GM12878 (cell line): ENCODE data around the gene SLC19A2. TPM values are rescaled to one million over a fixed set of nuclear protein-coding genes. Genes with fewer than 3 reads are reported as not detected.

ENCODE experiments used
- ATAC-seq: fragments of 200-7000 bp; cut with Tn5 transposase; 3 replicates; pipeline ENCODE4 v1.9.1; 2020; ENCODE audit warnings: mild to moderate bottlenecking, moderate library complexity
- BruUV-seq: library from RNA; stranded (reverse); fragments of 400-500 nt; replicated peaks from 2 replicates; lab custom pipeline; 2021; lab: Mats Ljungman, UMichigan
- CTCF ChIA-PET: fragments of 300-600 bp; sonication (Branson Sonifier 250); formaldehyde crosslinking; extraction: SDS; loops from one replicate; lab custom pipeline; 2021; ENCODE audit warnings: inconsistent platforms; lab: Yijun Ruan, JAX
- POLR2A ChIA-PET: fragments of 350-600 bp; formaldehyde crosslinking; extraction: SDS; loops from one replicate; lab custom pipeline; 2021; ENCODE audit warnings: inconsistent platforms; lab: Charles Lee
- RAD21 ChIA-PET: fragments of 300-600 bp; sonication (Branson Sonifier 250); formaldehyde crosslinking; loops from one replicate; lab custom pipeline; 2023; ENCODE audit warnings: antibody characterized with exemption; ENCODE audit not compliant: unreplicated experiment; lab: Charles Lee
- SMC1A ChIA-PET: fragments of 300-600 bp; sonication (Branson Sonifier 250); formaldehyde crosslinking; loops from one replicate; lab custom pipeline; 2023; ENCODE audit not compliant: unreplicated experiment, uncharacterized antibody; lab: Charles Lee
- DNase-seq: peaks from one replicate; pipeline ENCODE4 v3.0.0-alpha.2; 2011; ENCODE audit warnings: low read depth, low spot score
- FAIRE-seq: peaks from 3 replicates; lab custom pipeline; 2011; peaks lifted over from hg19 to GRCh38; lab: Jason Lieb, UNC
- H2AFZ ChIP-seq: 2 replicates; pipeline ENCODE4 v1.6.0; 2011; ENCODE audit warnings: low read depth, low read length, control low read depth; ENCODE audit not compliant: control insufficient read depth
- H3K27ac ChIP-seq: 2 replicates; pipeline ENCODE4 v1.5.1; 2011; ENCODE audit warnings: control low read depth; ENCODE audit not compliant: control insufficient read depth, insufficient read depth
- H3K27me3 ChIP-seq, 2 experiments: replicated peaks in 1 of 2; 2 replicates each; pipeline versions ENCODE4 v1.6.0 to v1.6.1; 2011; ENCODE audit warnings: low read length in 1 of 2; ENCODE audit not compliant: control insufficient read depth in 2 of 2, insufficient read depth in 2 of 2
- H3K36me3 ChIP-seq, 2 experiments: 2 replicates each; pipeline ENCODE4 v1.5.1; 2011; ENCODE audit warnings: low read length in 1 of 2; ENCODE audit not compliant: control insufficient read depth in 2 of 2, insufficient read depth in 2 of 2
- H3K4me1 ChIP-seq: 2 replicates; pipeline ENCODE4 v1.6.1; 2011; ENCODE audit warnings: mild to moderate bottlenecking, low read length, moderate library complexity, mixed read lengths; ENCODE audit not compliant: control insufficient read depth, insufficient read depth
- H3K4me2 ChIP-seq: 2 replicates; pipeline ENCODE4 v1.6.0; 2011; ENCODE audit warnings: control low read depth; ENCODE audit not compliant: control insufficient read depth, insufficient read depth
- H3K4me3 ChIP-seq: fragments of 200-600 bp; sonication (generic); 2 replicates; pipeline ENCODE4 v1.5.1; 2016
- H3K79me2 ChIP-seq: 2 replicates; pipeline ENCODE4 v1.6.0; 2011; ENCODE audit warnings: low read length; ENCODE audit not compliant: control insufficient read depth, insufficient read depth
- H3K9ac ChIP-seq: 2 replicates; pipeline ENCODE4 v1.8.0; 2011; ENCODE audit warnings: low read length, control low read depth, mixed read lengths; ENCODE audit not compliant: control insufficient read depth, insufficient read depth
- H3K9me3 ChIP-seq: replicated peaks from 3 replicates; pipeline ENCODE4 v1.5.1; 2011; ENCODE audit warnings: mild to moderate bottlenecking, low read length; ENCODE audit not compliant: control insufficient read depth, insufficient read depth
- H4K20me1 ChIP-seq: 2 replicates; pipeline ENCODE4 v1.6.0; 2011; ENCODE audit not compliant: control insufficient read depth, insufficient read depth
- BHLHE40 ChIP-seq, 2 experiments: fragments of 450-650 bp in 1 of 2; IDR thresholded peaks; 2 replicates each; pipeline ENCODE4 v1.6.1; 2011 to 2017; ENCODE audit warnings: low read depth in 2 of 2, borderline replicate concordance in 1 of 2, improper control_type of control experiment in 1 of 2, low read length in 1 of 2, mild to moderate bottlenecking in 1 of 2
- HDAC6 ChIP-seq: fragments of 200-600 bp; sonication (generic); IDR thresholded peaks from one replicate; pipeline ENCODE4 v1.8.0; 2017; ENCODE audit warnings: antibody characterized with exemption; ENCODE audit not compliant: unreplicated experiment
- JUNB ChIP-seq: IDR thresholded peaks from 2 replicates; pipeline ENCODE4 v1.6.1; 2016; ENCODE audit warnings: antibody characterized with exemption, mild to moderate bottlenecking
- JUND ChIP-seq: IDR thresholded peaks from 2 replicates; pipeline ENCODE4 v1.6.1; 2012; ENCODE audit warnings: low read depth, mild to moderate bottlenecking, low read length, improper control_type of control experiment, moderate library complexity
- MEF2A ChIP-seq: IDR thresholded peaks from 2 replicates; pipeline ENCODE4 v1.6.1; 2011; ENCODE audit warnings: low read depth, mild to moderate bottlenecking, low read length, moderate library complexity; ENCODE audit not compliant: insufficient read depth
- NFXL1 ChIP-seq: fragments of 450-650 bp; IDR thresholded peaks from 2 replicates; pipeline ENCODE4 v1.6.1; 2017; ENCODE audit warnings: antibody characterized with exemption, mild to moderate bottlenecking, borderline replicate concordance
- POLR2AphosphoS5 ChIP-seq: IDR thresholded peaks from 2 replicates; pipeline ENCODE4 v1.6.1; 2011; ENCODE audit warnings: mild to moderate bottlenecking, low read length, inconsistent platforms
- RELA ChIP-seq: fragments of 450-650 bp; IDR thresholded peaks from 2 replicates; pipeline ENCODE4 v1.8.0; 2014; ENCODE audit warnings: borderline replicate concordance; ENCODE audit not compliant: partially characterized antibody
- SIX5 ChIP-seq: IDR thresholded peaks from 2 replicates; pipeline ENCODE4 v1.6.1; 2011; ENCODE audit warnings: mild to moderate bottlenecking, low read depth, low read length, moderate library complexity; ENCODE audit not compliant: severe bottlenecking
- TARDBP ChIP-seq: IDR thresholded peaks from 2 replicates; pipeline ENCODE4 v1.6.1; 2016; ENCODE audit warnings: borderline replicate concordance
- ZNF207 ChIP-seq: fragments of 450-650 bp; IDR thresholded peaks from 2 replicates; pipeline ENCODE4 v1.6.1; 2014; ENCODE audit warnings: antibody characterized with exemption, mild to moderate bottlenecking, borderline replicate concordance
- WGBS: methylation state at CpG from one replicate; pipeline ENCODE4 v1.1.6; 2016; ENCODE audit warnings: low lambda C conversion rate; ENCODE audit not compliant: insufficient replicate concordance, insufficient coverage; ENCODE audit errors: missing lambda C conversion rate; 5-methylcytosine and 5-hydroxymethylcytosine counted together
- in situ Hi-C: fragments of 300-500 bp; cut with MboI; formaldehyde crosslinking; loops from 9 replicates; pipeline ENCODE4 v1.14.3; 2018; ENCODE audit warnings: mixed read lengths
- intact Hi-C: fragments of 100-400 bp; cut with micrococcal nuclease; formaldehyde crosslinking; loops from one replicate; pipeline ENCODE4 v1.14.2; 2022; ENCODE audit not compliant: unreplicated experiment
- polyA plus RNA-seq, 11 experiments: library from polyadenylated mRNA; depleted of rRNA in 4 of 11; unstranded in 6 of 11; stranded (reverse) in 5 of 11; fragments of >200 nt; fragmentation: Nextera tagmentation in 4 of 11; fragmentation: Illumina TruSeq in 1 of 11; extraction: Ambion mirVana in 4 of 11; extraction: Trizol in 1 of 11; gene quantifications; 1 replicate in 1 of 11; 2 replicates in 10 of 11; pipeline versions ENCODE4 v1.2.1 to v1.2.3, GENCODE V29; 2011 to 2016; ENCODE audit warnings: inconsistent platforms in 2 of 11, missing spikeins in 2 of 11, low read depth in 1 of 11
- total RNA-seq, 4 experiments: library from RNA; depleted of rRNA in 3 of 4; stranded (reverse); fragments of >200 nt in 3 of 4; fragmentation: Illumina TruSeq in 1 of 4; extraction: Trizol in 1 of 4; gene quantifications; 2 replicates each; pipeline versions ENCODE4 v1.2.1 to v1.2.3, GENCODE V29; 2013 to 2021
- TF ChIP-seq, protein P1 (sequence below): fragments of 450-650 bp; IDR thresholded peaks from 2 replicates; pipeline ENCODE4 v1.6.1; 2017; ENCODE audit warnings: mild to moderate bottlenecking, moderate library complexity

SLC19A2 gene
- total and polyA plus RNA-seq, 10 of the 15 experiments (the other 5 are each of a cell fraction or from before 2014, with no cell fraction given): 1.2 to 7.8 (median 2.5) TPM

DNA sequence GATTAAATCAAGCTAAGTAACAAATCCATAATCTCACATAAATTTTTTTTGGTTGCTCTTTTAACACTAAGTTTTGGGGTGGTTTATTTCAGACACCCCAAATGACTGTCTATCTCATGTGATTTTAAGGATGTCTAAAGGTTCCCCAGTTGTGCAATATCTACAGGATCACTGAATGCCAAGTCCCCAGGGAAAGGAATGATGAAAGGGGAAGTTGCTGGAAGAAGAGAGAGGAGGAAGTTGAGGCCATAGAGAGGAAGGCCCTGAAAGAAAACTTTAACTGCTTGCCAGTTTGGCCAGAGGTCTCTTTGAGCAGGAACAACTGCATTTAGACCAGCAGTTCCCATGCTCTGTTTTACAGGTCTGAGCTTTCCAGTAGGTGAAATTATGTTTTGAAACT, 27.5 kb upstream of the SLC19A2 start:
- no peak overlapping the region for H3K4me3 ChIP-seq
- H4K20me1 ChIP-seq: no peaks in the 10 kb centered on the region
- H3K36me3 ChIP-seq: no peaks in the 10 kb centered on the region
- H3K27me3 ChIP-seq: no peaks in the 10 kb centered on the region
- POLR2A ChIA-PET: no interaction called here
- H3K9ac ChIP-seq: no peak overlapping the region
- ATAC-seq (no peak), DNase-seq (no peak), FAIRE-seq (no peak)
- RAD21 ChIA-PET: no interaction called here
- H3K4me2 ChIP-seq: no peak overlapping the region
- no peaks in the 10 kb centered on the region for H3K9me3 ChIP-seq
- BruUV-seq: no TSS peak
- no peak overlapping the region for H3K27ac ChIP-seq
- H3K4me1 ChIP-seq: no peaks in the 10 kb centered on the region
- H3K79me2 ChIP-seq: no peaks in the 10 kb centered on the region
- no peak overlapping the region for H2AFZ ChIP-seq
- intact Hi-C loops (no loop called here), in situ Hi-C loops (no loop called here)
- CTCF ChIA-PET: no interaction called here
- TF ChIP-seq MEF2A (no peak), TARDBP (no peak), NFXL1 (no peak), POLR2AphosphoS5 (no peak), ZNF207 (no peak), HDAC6 (no peak)
- SMC1A ChIA-PET: interaction anchor here (1.2 kb wide), 1 partner anchor 10 kb away, joined by 3 read pairs; no protein-coding TSS in a partner anchor

DNA sequence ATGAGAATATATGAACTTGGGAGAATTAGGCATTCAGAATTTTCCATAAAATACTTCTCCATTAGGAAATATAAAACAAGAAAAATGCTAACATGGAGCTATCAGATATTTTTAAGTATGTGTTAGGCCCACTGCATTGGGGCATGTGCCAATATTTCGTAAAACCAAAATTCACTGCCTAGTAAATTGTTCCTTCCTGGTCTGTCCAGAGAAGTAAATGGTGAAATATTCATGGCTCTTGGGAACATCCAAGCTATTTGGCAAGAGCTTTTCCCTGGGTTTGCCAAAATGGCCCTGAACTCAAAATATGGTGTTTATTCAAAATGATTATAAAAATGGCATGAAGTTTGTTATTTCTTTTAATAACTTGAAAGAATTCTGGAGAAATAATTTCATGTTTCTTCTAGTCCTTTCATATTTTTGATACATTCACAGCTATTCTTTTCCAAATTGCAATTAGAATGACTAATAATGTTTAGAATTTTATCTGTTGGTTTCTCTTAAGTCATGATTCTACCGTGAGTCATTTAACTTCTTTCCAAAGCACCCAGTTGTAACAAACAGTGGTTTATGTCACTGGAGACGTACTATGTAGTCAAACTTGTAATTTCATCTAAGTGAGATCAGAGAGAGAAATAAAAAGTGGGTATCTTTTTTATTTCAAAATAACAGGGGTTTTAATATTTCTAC, 25.7 kb upstream of the SLC19A2 start:
- FAIRE-seq (no peak), DNase-seq (no peak), ATAC-seq (0 out of 3 replicates have a peak, but pooled peaks have one; percentile 28)
- no peaks in the 10 kb centered on the region for H3K36me3 ChIP-seq
- TF ChIP-seq, protein P1, sequence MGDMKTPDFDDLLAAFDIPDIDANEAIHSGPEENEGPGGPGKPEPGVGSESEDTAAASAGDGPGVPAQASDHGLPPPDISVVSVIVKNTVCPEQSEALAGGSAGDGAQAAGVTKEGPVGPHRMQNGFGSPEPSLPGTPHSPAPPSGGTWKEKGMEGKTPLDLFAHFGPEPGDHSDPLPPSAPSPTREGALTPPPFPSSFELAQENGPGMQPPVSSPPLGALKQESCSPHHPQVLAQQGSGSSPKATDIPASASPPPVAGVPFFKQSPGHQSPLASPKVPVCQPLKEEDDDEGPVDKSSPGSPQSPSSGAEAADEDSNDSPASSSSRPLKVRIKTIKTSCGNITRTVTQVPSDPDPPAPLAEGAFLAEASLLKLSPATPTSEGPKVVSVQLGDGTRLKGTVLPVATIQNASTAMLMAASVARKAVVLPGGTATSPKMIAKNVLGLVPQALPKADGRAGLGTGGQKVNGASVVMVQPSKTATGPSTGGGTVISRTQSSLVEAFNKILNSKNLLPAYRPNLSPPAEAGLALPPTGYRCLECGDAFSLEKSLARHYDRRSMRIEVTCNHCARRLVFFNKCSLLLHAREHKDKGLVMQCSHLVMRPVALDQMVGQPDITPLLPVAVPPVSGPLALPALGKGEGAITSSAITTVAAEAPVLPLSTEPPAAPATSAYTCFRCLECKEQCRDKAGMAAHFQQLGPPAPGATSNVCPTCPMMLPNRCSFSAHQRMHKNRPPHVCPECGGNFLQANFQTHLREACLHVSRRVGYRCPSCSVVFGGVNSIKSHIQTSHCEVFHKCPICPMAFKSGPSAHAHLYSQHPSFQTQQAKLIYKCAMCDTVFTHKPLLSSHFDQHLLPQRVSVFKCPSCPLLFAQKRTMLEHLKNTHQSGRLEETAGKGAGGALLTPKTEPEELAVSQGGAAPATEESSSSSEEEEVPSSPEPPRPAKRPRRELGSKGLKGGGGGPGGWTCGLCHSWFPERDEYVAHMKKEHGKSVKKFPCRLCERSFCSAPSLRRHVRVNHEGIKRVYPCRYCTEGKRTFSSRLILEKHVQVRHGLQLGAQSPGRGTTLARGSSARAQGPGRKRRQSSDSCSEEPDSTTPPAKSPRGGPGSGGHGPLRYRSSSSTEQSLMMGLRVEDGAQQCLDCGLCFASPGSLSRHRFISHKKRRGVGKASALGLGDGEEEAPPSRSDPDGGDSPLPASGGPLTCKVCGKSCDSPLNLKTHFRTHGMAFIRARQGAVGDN: no peak
- TF ChIP-seq RELA: no peak
- TF ChIP-seq BHLHE40 (IDR thresholded peaks at IDR 0.05; ENCODE audit: borderline replicate concordance in 1 of 2, low read depth in 2 of 2, low read length in 1 of 2): no peak
- no peak for TF ChIP-seq JUND
- no peak for TF ChIP-seq SIX5
- 0 out of 2 replicates have a peak, but pooled peaks have one; percentile 6 for TF ChIP-seq JUNB
- in situ Hi-C loops: no loop called here
- no peaks in the 10 kb centered on the region for H3K27me3 ChIP-seq
- H2AFZ ChIP-seq: no peak overlapping the region
- RAD21 ChIA-PET: no interaction called here
- intact Hi-C loops: no loop called here
- no peaks in the 10 kb centered on the region for H3K79me2 ChIP-seq
- no peaks in the 10 kb centered on the region for H4K20me1 ChIP-seq
- H3K4me2 ChIP-seq: no peak overlapping the region
- no peaks in the 10 kb centered on the region for H3K9me3 ChIP-seq
- H3K4me3 ChIP-seq: no peak overlapping the region
- SMC1A ChIA-PET: interaction anchor here (1.1 kb wide), 1 partner anchor 25 kb away, joined by 5 read pairs; no protein-coding TSS in a partner anchor
- CTCF ChIA-PET: interaction anchor here (1.5 kb wide), 1 partner anchor 34 kb away, joined by 3 read pairs; no protein-coding TSS in a partner anchor
- no peaks in the 10 kb centered on the region for H3K4me1 ChIP-seq
- 41% methylated on average over 3 of the region's 3 CpGs for WGBS
- no peak overlapping the region for H3K9ac ChIP-seq
- POLR2A ChIA-PET: no interaction called here
- H3K27ac ChIP-seq: no peak overlapping the region
- BruUV-seq: no TSS peak
